ENCODE measurements around the gene SPRY1.
A peak's percentile ranks its signal among the peaks of the same experiment; 100 is the strongest.

SPRY1 gene

DNA sequence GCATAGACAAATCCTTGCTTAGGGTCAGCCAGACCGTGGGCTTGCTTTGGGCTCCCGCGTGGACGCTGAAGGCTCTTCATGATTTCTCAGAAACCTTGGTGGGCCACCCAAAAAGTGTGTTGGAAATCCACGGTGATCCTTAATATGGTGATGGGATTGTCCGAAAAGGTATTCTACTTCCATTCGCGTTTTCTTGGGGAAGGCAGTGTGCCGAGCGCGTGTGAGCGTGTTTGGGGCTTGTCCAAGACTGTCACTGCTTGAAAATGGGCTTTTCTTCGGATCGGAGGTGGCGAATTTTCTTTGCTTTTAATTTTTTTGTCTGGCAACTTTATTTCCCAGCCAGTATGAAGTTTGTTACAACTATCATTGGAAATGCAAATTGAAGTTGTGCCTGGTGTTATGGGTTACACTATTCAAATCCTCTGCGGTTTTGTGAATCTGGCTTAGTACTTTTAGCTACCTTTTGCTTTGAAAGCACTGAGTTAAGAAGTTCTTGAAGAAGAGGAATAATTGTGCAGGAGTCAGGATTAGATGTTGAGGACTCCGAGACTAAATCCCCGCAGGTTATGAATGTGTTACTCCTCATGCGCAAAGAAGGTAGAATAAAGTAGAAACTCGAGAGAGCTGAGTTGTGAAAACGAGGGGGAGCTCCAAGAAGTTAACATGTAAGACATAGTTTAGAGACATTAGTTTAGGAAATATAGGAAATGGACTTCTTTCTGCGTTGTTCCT lies 3.2 kb downstream of the SPRY1 start:
- Histone ChIP-seq H3F3A (ENCODE audit: low read depth) (no peaks in the 10 kb centered on the region), H3K4me1 (ENCODE audit: insufficient read depth, low read length, poor library complexity, severe bottlenecking) (peaks cover 46% of the 10 kb centered on the region), H3K27me3 (ENCODE audit: insufficient read depth, low read length, poor library complexity, severe bottlenecking) (peaks cover 11% of the 10 kb centered on the region), H3K9ac (ENCODE audit: low read depth, low read length, poor library complexity, severe bottlenecking) (peak overlapping the region; percentile 89), H3K9me2 (replicated peaks; ENCODE audit: low read depth, low read length) (no peaks in the 10 kb centered on the region), H3K4me2 (ENCODE audit: low read depth, low read length, poor library complexity, severe bottlenecking) (peak overlapping the region; percentile 89), H3K4me3 (ENCODE audit: low read length, poor library complexity, severe bottlenecking) (peak overlapping the region; percentile 78), H2AFZ (ENCODE audit: low read length) (peak overlapping the region; percentile 13; the same call in 1 of the 2 replicates), H3K79me2 (ENCODE audit: insufficient read depth, low read length) (peaks cover 86% of the 10 kb centered on the region), H3K9me3 (ENCODE audit: insufficient read depth, low read depth, low read length) (no peaks in the 10 kb centered on the region), H3K36me3 (ENCODE audit: insufficient read depth, low read length) (peaks cover 39% of the 10 kb centered on the region), H4K20me1 (ENCODE audit: insufficient read depth, low read length, poor library complexity, severe bottlenecking) (peaks cover 59% of the 10 kb centered on the region)
- TF ChIP-seq EZH2phosphoT487 (IDR thresholded peaks at IDR 0.05; ENCODE audit: borderline replicate concordance), result no peak
- TF ChIP-seq, protein P1, sequence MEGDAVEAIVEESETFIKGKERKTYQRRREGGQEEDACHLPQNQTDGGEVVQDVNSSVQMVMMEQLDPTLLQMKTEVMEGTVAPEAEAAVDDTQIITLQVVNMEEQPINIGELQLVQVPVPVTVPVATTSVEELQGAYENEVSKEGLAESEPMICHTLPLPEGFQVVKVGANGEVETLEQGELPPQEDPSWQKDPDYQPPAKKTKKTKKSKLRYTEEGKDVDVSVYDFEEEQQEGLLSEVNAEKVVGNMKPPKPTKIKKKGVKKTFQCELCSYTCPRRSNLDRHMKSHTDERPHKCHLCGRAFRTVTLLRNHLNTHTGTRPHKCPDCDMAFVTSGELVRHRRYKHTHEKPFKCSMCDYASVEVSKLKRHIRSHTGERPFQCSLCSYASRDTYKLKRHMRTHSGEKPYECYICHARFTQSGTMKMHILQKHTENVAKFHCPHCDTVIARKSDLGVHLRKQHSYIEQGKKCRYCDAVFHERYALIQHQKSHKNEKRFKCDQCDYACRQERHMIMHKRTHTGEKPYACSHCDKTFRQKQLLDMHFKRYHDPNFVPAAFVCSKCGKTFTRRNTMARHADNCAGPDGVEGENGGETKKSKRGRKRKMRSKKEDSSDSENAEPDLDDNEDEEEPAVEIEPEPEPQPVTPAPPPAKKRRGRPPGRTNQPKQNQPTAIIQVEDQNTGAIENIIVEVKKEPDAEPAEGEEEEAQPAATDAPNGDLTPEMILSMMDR (conservative IDR thresholded peaks at IDR 0.05; ENCODE audit: low read length), result 0 out of 2 replicates have a peak, but pooled peaks have one; percentile 0

DNA sequence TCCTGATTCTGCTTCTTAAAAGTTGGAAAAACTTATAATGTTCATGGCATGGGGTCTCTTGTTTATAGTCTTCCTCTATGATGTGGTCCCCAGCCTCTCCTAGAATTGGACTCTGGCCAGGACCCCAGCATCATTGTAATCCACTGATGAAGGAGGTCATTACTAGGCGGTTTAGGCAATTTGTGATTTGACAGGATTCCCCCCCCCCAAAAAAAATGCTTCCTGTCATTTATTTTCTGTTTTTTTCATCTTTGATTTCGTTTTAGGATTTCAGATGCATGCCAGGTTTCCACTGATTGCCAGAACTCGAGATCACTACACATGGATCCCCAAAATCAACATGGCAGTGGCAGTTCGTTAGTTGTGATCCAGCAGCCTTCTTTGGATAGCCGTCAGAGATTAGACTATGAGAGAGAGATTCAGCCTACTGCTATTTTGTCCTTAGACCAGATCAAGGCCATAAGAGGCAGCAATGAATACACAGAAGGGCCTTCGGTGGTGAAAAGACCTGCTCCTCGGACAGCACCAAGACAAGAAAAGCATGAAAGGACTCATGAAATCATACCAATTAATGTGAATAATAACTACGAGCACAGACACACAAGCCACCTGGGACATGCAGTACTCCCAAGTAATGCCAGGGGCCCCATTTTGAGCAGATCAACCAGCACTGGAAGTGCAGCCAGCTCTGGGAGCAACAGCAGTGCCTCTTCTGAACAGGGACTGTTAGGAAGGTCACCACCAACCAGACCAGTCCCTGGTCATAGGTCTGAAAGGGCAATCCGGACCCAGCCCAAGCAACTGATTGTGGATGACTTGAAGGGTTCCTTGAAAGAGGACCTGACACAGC lies 4.9 kb downstream of the SPRY1 start:
- Histone ChIP-seq H4K20me1 (ENCODE audit: insufficient read depth, low read length, poor library complexity, severe bottlenecking) (peaks cover 76% of the 10 kb centered on the region), H3K9me2 (replicated peaks; ENCODE audit: low read depth, low read length) (no peaks in the 10 kb centered on the region), H3K4me2 (ENCODE audit: low read depth, low read length, poor library complexity, severe bottlenecking) (peak overlapping the region; percentile 89), H3K36me3 (ENCODE audit: insufficient read depth, low read length) (peaks cover 48% of the 10 kb centered on the region), H3K9me3 (ENCODE audit: insufficient read depth, low read depth, low read length) (no peaks in the 10 kb centered on the region), H3K4me3 (ENCODE audit: low read length, poor library complexity, severe bottlenecking) (peak overlapping the region; percentile 78), H3F3A (ENCODE audit: low read depth) (no peaks in the 10 kb centered on the region), H2AFZ (ENCODE audit: low read length) (no peak overlapping the region), H3K27me3 (ENCODE audit: insufficient read depth, low read length, poor library complexity, severe bottlenecking) (peaks cover 11% of the 10 kb centered on the region), H3K4me1 (ENCODE audit: insufficient read depth, low read length, poor library complexity, severe bottlenecking) (peaks cover 47% of the 10 kb centered on the region), H3K79me2 (ENCODE audit: insufficient read depth, low read length) (peaks cover 99% of the 10 kb centered on the region), H3K9ac (ENCODE audit: low read depth, low read length, poor library complexity, severe bottlenecking) (peak overlapping the region; percentile 89)
- no peak for TF ChIP-seq EZH2phosphoT487 (IDR thresholded peaks at IDR 0.05; ENCODE audit: borderline replicate concordance)

DNA sequence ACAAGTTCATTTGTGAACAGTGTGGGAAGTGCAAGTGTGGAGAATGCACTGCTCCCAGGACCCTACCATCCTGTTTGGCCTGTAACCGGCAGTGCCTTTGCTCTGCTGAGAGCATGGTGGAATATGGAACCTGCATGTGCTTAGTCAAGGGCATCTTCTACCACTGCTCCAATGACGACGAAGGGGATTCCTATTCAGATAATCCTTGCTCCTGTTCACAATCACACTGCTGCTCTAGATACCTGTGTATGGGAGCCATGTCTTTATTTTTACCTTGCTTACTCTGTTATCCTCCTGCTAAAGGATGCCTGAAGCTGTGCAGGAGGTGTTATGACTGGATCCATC lies 5.5 kb downstream of the SPRY1 start:
- peak overlapping the region; percentile 78 for H3K4me3 ChIP-seq (ENCODE audit: low read length, poor library complexity, severe bottlenecking)
- peaks cover 100% of the 10 kb centered on the region for H3K79me2 ChIP-seq (ENCODE audit: insufficient read depth, low read length)
- no peak overlapping the region for H2AFZ ChIP-seq (ENCODE audit: low read length)
- H3K36me3 ChIP-seq (ENCODE audit: insufficient read depth, low read length), result peaks cover 48% of the 10 kb centered on the region
- H3K4me1 ChIP-seq (ENCODE audit: insufficient read depth, low read length, poor library complexity, severe bottlenecking), result peaks cover 47% of the 10 kb centered on the region
- H3F3A ChIP-seq (ENCODE audit: low read depth), result no peaks in the 10 kb centered on the region
- peaks cover 11% of the 10 kb centered on the region for H3K27me3 ChIP-seq (ENCODE audit: insufficient read depth, low read length, poor library complexity, severe bottlenecking)
- TF ChIP-seq, protein P1 (conservative IDR thresholded peaks at IDR 0.05; ENCODE audit: low read length), result no peak
- TF ChIP-seq EZH2phosphoT487 (IDR thresholded peaks at IDR 0.05; ENCODE audit: borderline replicate concordance), result no peak
- peaks cover 82% of the 10 kb centered on the region for H4K20me1 ChIP-seq (ENCODE audit: insufficient read depth, low read length, poor library complexity, severe bottlenecking)
- H3K9me3 ChIP-seq (ENCODE audit: insufficient read depth, low read depth, low read length), result no peaks in the 10 kb centered on the region
- no peaks in the 10 kb centered on the region for H3K9me2 ChIP-seq (replicated peaks; ENCODE audit: low read depth, low read length)
- H3K9ac ChIP-seq (ENCODE audit: low read depth, low read length, poor library complexity, severe bottlenecking), result peak overlapping the region; percentile 89
- peak overlapping the region; percentile 89 for H3K4me2 ChIP-seq (ENCODE audit: low read depth, low read length, poor library complexity, severe bottlenecking)

Data from Loucy (cell line).